Measurements from ENCODE around the gene TMEM181. TPM values are rescaled to one million over a fixed set of nuclear protein-coding genes. Genes with fewer than 3 reads are reported as not detected.
"Not testable (repeated sequence)": the region's sequence is repeated elsewhere in the genome, so short reads cannot be mapped to it uniquely, and the experiment has no call there.

The TMEM181 gene
- total RNA-seq, 1 donor from 2014 or later = 16.9 TPM

- no peaks in the 10 kb centered on the region for H3K27me3 Mint-ChIP-seq (ENCODE audit: low read depth)
- H3K4me1 Mint-ChIP-seq (ENCODE audit: low read depth) = peaks cover 20% of the 10 kb centered on the region
- peaks cover 70% of the 10 kb centered on the region for H3K36me3 Mint-ChIP-seq (ENCODE audit: low read depth)
- H3K4me3 Mint-ChIP-seq (ENCODE audit: low read depth) = no peak overlapping the region
- peak overlapping the region; percentile 19 for H3K27ac Mint-ChIP-seq
- intact Hi-C loops (cut with micrococcal nuclease) = no loop called here
- H3K9me3 Mint-ChIP-seq = no peaks in the 10 kb centered on the region
- DNase-seq (ENCODE audit: low spot score) = no peak
Measured at GRCh38 chr6:158626360-158627167, 66.7 kb downstream of the TMEM181 start.

GRCh38 chr6:158627168-158627939 is 67.5 kb downstream of the TMEM181 start:
- no peaks in the 10 kb centered on the region for H3K9me3 Mint-ChIP-seq
- peaks cover 75% of the 10 kb centered on the region for H3K36me3 Mint-ChIP-seq (ENCODE audit: low read depth)
- intact Hi-C loops (cut with micrococcal nuclease) = no loop called here
- DNase-seq (ENCODE audit: low spot score) = no peak
- peak overlapping the region; percentile 8 for H3K27ac Mint-ChIP-seq
- H3K4me1 Mint-ChIP-seq (ENCODE audit: low read depth) = peaks cover 24% of the 10 kb centered on the region
- no peak overlapping the region for H3K4me3 Mint-ChIP-seq (ENCODE audit: low read depth)
- no peaks in the 10 kb centered on the region for H3K27me3 Mint-ChIP-seq (ENCODE audit: low read depth)

- Mint-ChIP-seq H3K27me3 (ENCODE audit: low read depth) (no peaks in the 10 kb centered on the region), H3K27ac (peak overlapping the region; percentile 5), H3K9me3 (no peaks in the 10 kb centered on the region), H3K4me1 (ENCODE audit: low read depth) (peaks cover 20% of the 10 kb centered on the region), H3K36me3 (ENCODE audit: low read depth) (peaks cover 76% of the 10 kb centered on the region), H3K4me3 (ENCODE audit: low read depth) (no peak overlapping the region)
- intact Hi-C loops (cut with micrococcal nuclease) = no loop called here
- DNase-seq (ENCODE audit: low spot score) = no peak
Measured at GRCh38 chr6:158627940-158628211, 68.0 kb downstream of the TMEM181 start.

GRCh38 chr6:158628542-158628941 is 68.7 kb downstream of the TMEM181 start:
- peaks cover 18% of the 10 kb centered on the region for H3K4me1 Mint-ChIP-seq (ENCODE audit: low read depth)
- no peak overlapping the region for H3K27ac Mint-ChIP-seq
- H3K9me3 Mint-ChIP-seq = no peaks in the 10 kb centered on the region
- H3K36me3 Mint-ChIP-seq (ENCODE audit: low read depth) = peaks cover 77% of the 10 kb centered on the region
- no peak overlapping the region for H3K4me3 Mint-ChIP-seq (ENCODE audit: low read depth)
- intact Hi-C loops (cut with micrococcal nuclease) = no loop called here
- DNase-seq (ENCODE audit: low spot score) = no peak
- H3K27me3 Mint-ChIP-seq (ENCODE audit: low read depth) = no peaks in the 10 kb centered on the region

GRCh38 chr6:158629367-158630221 is 69.7 kb downstream of the TMEM181 start:
- H3K27me3 Mint-ChIP-seq (ENCODE audit: low read depth) = no peaks in the 10 kb centered on the region
- H3K4me3 Mint-ChIP-seq (ENCODE audit: low read depth) = no peak overlapping the region
- no peaks in the 10 kb centered on the region for H3K9me3 Mint-ChIP-seq
- H3K36me3 Mint-ChIP-seq (ENCODE audit: low read depth) = peaks cover 73% of the 10 kb centered on the region
- intact Hi-C loops (cut with micrococcal nuclease) = no loop called here
- no peak overlapping the region for H3K27ac Mint-ChIP-seq
- peaks cover 19% of the 10 kb centered on the region for H3K4me1 Mint-ChIP-seq (ENCODE audit: low read depth)
- DNase-seq (ENCODE audit: low spot score) = no peak

- Mint-ChIP-seq H3K4me3 (ENCODE audit: low read depth) (no peak overlapping the region), H3K27ac (peak overlapping the region; percentile 40), H3K9me3 (no peaks in the 10 kb centered on the region), H3K36me3 (ENCODE audit: low read depth) (peaks cover 76% of the 10 kb centered on the region), H3K27me3 (ENCODE audit: low read depth) (no peaks in the 10 kb centered on the region), H3K4me1 (ENCODE audit: low read depth) (peaks cover 32% of the 10 kb centered on the region)
- no peak for DNase-seq (ENCODE audit: low spot score)
- intact Hi-C loops (cut with micrococcal nuclease) = no loop called here
Measured at GRCh38 chr6:158630938-158631616, 71.2 kb downstream of the TMEM181 start.

- Mint-ChIP-seq H3K4me3 (ENCODE audit: low read depth) (no peak overlapping the region), H3K27ac (peak overlapping the region; percentile 46), H3K36me3 (ENCODE audit: low read depth) (peaks cover 76% of the 10 kb centered on the region), H3K4me1 (ENCODE audit: low read depth) (peaks cover 36% of the 10 kb centered on the region), H3K9me3 (no peaks in the 10 kb centered on the region), H3K27me3 (ENCODE audit: low read depth) (no peaks in the 10 kb centered on the region)
- intact Hi-C loops (cut with micrococcal nuclease) = no loop called here
- DNase-seq (ENCODE audit: low spot score) = no peak
Measured at GRCh38 chr6:158631678-158632537, 72.0 kb downstream of the TMEM181 start.

GRCh38 chr6:158632538-158633119 is 72.7 kb downstream of the TMEM181 start:
- H3K27me3 Mint-ChIP-seq (ENCODE audit: low read depth); intact Hi-C loops (cut with micrococcal nuclease); DNase-seq (ENCODE audit: low spot score); H3K4me3 Mint-ChIP-seq (ENCODE audit: low read depth); H3K9me3 Mint-ChIP-seq: not testable (repeated sequence)
- H3K36me3 Mint-ChIP-seq (ENCODE audit: low read depth) = peaks cover 76% of the 10 kb centered on the region
- peaks cover 36% of the 10 kb centered on the region for H3K4me1 Mint-ChIP-seq (ENCODE audit: low read depth)
- peak overlapping the region; percentile 46 for H3K27ac Mint-ChIP-seq

- H3K36me3 Mint-ChIP-seq (ENCODE audit: low read depth) = peaks cover 73% of the 10 kb centered on the region
- H3K4me3 Mint-ChIP-seq (ENCODE audit: low read depth) = no peak overlapping the region
- intact Hi-C loops (cut with micrococcal nuclease) = no loop called here
- H3K27ac Mint-ChIP-seq = peak overlapping the region; percentile 35
- DNase-seq (ENCODE audit: low spot score) = no peak
- H3K27me3 Mint-ChIP-seq (ENCODE audit: low read depth) = no peaks in the 10 kb centered on the region
- peaks cover 36% of the 10 kb centered on the region for H3K4me1 Mint-ChIP-seq (ENCODE audit: low read depth)
- no peaks in the 10 kb centered on the region for H3K9me3 Mint-ChIP-seq
Measured at GRCh38 chr6:158633127-158633526, 73.2 kb downstream of the TMEM181 start.

GRCh38 chr6:158634695-158635426 is 75.0 kb downstream of the TMEM181 start:
- H3K9me3 Mint-ChIP-seq = no peaks in the 10 kb centered on the region
- H3K27ac Mint-ChIP-seq = peak overlapping the region; percentile 42
- no peaks in the 10 kb centered on the region for H3K27me3 Mint-ChIP-seq (ENCODE audit: low read depth)
- intact Hi-C loops (cut with micrococcal nuclease) = no loop called here
- H3K36me3 Mint-ChIP-seq (ENCODE audit: low read depth) = peaks cover 77% of the 10 kb centered on the region
- DNase-seq (ENCODE audit: low spot score) = no peak
- H3K4me1 Mint-ChIP-seq (ENCODE audit: low read depth) = peaks cover 46% of the 10 kb centered on the region
- no peak overlapping the region for H3K4me3 Mint-ChIP-seq (ENCODE audit: low read depth)

GRCh38 chr6:158635427-158636073 is 75.7 kb downstream of the TMEM181 start:
- H3K4me1 Mint-ChIP-seq (ENCODE audit: low read depth) = peaks cover 50% of the 10 kb centered on the region
- intact Hi-C loops (cut with micrococcal nuclease) = no loop called here

More at GRCh38 chr6:158635427-158636073, 75.7 kb downstream of the TMEM181 start:
- H3K36me3 Mint-ChIP-seq (ENCODE audit: low read depth) = peaks cover 80% of the 10 kb centered on the region
- H3K4me3 Mint-ChIP-seq (ENCODE audit: low read depth) = no peak overlapping the region
- no peaks in the 10 kb centered on the region for H3K27me3 Mint-ChIP-seq (ENCODE audit: low read depth)
- H3K27ac Mint-ChIP-seq = peak overlapping the region; percentile 68
- no peaks in the 10 kb centered on the region for H3K9me3 Mint-ChIP-seq
- no peak for DNase-seq (ENCODE audit: low spot score)
